ENCODE measurements around the gene GIN1. TPM values are rescaled to one million over a fixed set of nuclear protein-coding genes. Genes with fewer than 3 reads are reported as not detected.

The GIN1 gene
- total and polyA plus RNA-seq, 9 of the 15 experiments (the other 6 are each of a cell fraction or from before 2014, with no cell fraction given): 2.4 to 9.8 (median 7.8) TPM

DNA sequence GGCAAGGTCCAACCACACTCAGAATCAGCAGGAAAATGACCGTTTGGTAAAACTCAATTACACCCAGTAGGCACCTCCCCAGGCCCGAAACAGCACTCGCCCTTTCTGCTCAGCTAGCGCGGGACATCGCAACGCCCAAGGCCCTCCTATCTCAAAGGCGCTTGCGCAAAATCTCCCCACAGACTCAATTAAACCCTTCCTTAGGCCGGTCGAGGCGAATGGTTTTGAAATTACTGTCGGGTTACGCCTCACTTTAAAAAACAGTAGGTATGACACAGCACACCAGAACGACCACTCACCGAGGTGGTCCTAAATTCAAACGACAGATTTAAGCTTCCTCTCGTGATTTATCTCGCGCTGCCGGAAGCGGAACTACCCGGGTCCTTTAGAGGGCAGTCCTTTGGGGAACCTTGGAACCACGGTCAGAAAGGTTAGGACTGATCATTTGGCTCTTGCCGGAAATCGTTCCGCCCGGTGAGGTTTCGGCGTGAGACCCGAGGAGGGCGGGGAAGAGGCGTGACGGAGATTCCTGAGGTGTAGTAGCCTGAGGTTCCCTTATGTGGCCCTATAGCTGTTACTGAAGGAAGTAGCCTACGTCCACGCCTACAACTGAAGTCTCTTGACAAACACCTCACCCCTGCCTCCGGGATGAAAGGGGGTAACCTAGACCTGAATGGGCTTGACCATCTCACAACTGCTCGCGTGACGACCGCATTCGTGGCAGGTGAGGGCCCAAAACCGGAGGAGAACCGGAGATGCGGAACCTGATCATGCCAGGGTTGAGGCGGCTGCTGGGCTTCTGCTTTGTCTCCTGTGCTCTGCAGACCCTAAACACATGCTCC is at the start of gene GIN1, which contains the start of gene PPIP5K2 (continued):
- TF ChIP-seq, protein P1, sequence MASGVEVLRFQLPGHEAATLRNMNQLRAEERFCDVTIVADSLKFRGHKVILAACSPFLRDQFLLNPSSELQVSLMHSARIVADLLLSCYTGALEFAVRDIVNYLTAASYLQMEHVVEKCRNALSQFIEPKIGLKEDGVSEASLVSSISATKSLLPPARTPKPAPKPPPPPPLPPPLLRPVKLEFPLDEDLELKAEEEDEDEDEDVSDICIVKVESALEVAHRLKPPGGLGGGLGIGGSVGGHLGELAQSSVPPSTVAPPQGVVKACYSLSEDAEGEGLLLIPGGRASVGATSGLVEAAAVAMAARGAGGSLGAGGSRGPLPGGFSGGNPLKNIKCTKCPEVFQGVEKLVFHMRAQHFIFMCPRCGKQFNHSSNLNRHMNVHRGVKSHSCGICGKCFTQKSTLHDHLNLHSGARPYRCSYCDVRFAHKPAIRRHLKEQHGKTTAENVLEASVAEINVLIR (CRISPR knock-in tag; IDR thresholded peaks at IDR 0.05): peak; percentile 42; the same call in 1 of the 2 replicates
- TF ChIP-seq SREBF2 (CRISPR knock-in tag; IDR thresholded peaks at IDR 0.05) (no peak), SREBF1 (IDR thresholded peaks at IDR 0.05; ENCODE audit: borderline replicate concordance, low read depth, low read length) (peak; percentile 63; the same call in 1 of the 2 replicates), TAL1 (IDR thresholded peaks at IDR 0.05) (no peak), ZNF76 (CRISPR knock-in tag; IDR thresholded peaks at IDR 0.05; ENCODE audit: borderline replicate concordance) (no peak), ZNF134 (CRISPR knock-in tag; conservative IDR thresholded peaks at IDR 0.05) (no peak), NCOA2 (IDR thresholded peaks at IDR 0.05; ENCODE audit: partially characterized antibody in 2 of 2) (peak in 1 of 2 experiments; percentile 93), CHD2 (IDR thresholded peaks at IDR 0.05; ENCODE audit: low read depth, low read length) (no peak; the same call in 1 of the 2 replicates), ZFP30 (CRISPR knock-in tag; IDR thresholded peaks at IDR 0.05; ENCODE audit: borderline replicate concordance) (no peak), KLF10 (CRISPR knock-in tag; IDR thresholded peaks at IDR 0.05) (no peak), ZNF644 (tag; IDR thresholded peaks at IDR 0.05; ENCODE audit: low read depth) (no peak), ETS2 (tag; IDR thresholded peaks at IDR 0.05; ENCODE audit: borderline replicate concordance, poor library complexity, severe bottlenecking) (no peak), PPARD (CRISPR knock-in tag; IDR thresholded peaks at IDR 0.05) (no peak), DNMT1 (IDR thresholded peaks at IDR 0.05) (no peak), ZC3H4 (CRISPR knock-in tag; IDR thresholded peaks at IDR 0.05; ENCODE audit: borderline replicate concordance) (no peak), BDP1 (IDR thresholded peaks at IDR 0.05; ENCODE audit: insufficient read depth, insufficient read length) (no peak), ELF2 (CRISPR knock-in tag; IDR thresholded peaks at IDR 0.05) (peak; percentile 77)
- TF ChIP-seq, protein P2, sequence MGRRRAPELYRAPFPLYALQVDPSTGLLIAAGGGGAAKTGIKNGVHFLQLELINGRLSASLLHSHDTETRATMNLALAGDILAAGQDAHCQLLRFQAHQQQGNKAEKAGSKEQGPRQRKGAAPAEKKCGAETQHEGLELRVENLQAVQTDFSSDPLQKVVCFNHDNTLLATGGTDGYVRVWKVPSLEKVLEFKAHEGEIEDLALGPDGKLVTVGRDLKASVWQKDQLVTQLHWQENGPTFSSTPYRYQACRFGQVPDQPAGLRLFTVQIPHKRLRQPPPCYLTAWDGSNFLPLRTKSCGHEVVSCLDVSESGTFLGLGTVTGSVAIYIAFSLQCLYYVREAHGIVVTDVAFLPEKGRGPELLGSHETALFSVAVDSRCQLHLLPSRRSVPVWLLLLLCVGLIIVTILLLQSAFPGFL (CRISPR knock-in tag; IDR thresholded peaks at IDR 0.05): no peak
- TF ChIP-seq, protein P3, sequence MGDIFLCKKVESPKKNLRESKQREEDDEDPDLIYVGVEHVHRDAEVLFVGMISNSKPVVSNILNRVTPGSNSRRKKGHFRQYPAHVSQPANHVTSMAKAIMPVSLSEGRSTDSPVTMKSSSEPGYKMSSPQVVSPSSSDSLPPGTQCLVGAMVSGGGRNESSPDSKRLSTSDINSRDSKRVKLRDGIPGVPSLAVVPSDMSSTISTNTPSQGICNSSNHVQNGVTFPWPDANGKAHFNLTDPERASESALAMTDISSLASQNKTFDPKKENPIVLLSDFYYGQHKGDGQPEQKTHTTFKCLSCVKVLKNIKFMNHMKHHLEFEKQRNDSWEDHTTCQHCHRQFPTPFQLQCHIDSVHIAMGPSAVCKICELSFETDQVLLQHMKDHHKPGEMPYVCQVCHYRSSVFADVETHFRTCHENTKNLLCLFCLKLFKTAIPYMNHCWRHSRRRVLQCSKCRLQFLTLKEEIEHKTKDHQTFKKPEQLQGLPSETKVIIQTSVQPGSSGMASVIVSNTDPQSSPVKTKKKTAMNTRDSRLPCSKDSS (IDR thresholded peaks at IDR 0.05; ENCODE audit: low read depth, partially characterized antibody): no peak
- TF ChIP-seq, protein P4, sequence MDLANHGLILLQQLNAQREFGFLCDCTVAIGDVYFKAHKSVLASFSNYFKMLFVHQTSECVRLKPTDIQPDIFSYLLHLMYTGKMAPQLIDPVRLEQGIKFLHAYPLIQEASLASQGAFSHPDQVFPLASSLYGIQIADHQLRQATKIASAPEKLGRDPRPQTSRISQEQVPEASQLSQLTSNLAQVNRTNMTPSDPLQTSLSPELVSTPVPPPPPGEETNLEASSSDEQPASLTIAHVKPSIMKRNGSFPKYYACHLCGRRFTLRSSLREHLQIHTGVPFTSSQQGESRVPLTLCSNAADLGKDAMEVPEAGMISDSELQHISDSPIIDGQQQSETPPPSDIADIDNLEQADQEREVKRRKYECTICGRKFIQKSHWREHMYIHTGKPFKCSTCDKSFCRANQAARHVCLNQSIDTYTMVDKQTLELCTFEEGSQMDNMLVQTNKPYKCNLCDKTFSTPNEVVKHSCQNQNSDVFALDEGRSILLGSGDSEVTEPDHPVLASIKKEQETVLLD (IDR thresholded peaks at IDR 0.05): peak; percentile 15; the same call in 1 of the 2 replicates
- TF ChIP-seq, protein P5, sequence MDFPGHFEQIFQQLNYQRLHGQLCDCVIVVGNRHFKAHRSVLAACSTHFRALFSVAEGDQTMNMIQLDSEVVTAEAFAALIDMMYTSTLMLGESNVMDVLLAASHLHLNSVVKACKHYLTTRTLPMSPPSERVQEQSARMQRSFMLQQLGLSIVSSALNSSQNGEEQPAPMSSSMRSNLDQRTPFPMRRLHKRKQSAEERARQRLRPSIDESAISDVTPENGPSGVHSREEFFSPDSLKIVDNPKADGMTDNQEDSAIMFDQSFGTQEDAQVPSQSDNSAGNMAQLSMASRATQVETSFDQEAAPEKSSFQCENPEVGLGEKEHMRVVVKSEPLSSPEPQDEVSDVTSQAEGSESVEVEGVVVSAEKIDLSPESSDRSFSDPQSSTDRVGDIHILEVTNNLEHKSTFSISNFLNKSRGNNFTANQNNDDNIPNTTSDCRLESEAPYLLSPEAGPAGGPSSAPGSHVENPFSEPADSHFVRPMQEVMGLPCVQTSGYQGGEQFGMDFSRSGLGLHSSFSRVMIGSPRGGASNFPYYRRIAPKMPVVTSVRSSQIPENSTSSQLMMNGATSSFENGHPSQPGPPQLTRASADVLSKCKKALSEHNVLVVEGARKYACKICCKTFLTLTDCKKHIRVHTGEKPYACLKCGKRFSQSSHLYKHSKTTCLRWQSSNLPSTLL (IDR thresholded peaks at IDR 0.05): no peak
